SH-SY5Y (cell line): ENCODE results near the gene POLN.

Source experiments
- GATA2 ChIP-seq: IDR thresholded peaks from 2 replicates; pipeline ENCODE4 v1.6.1; 2011; ENCODE audit warnings: mild to moderate bottlenecking, low read depth, low read length
- GATA3 ChIP-seq: IDR thresholded peaks from 2 replicates; pipeline ENCODE4 v1.6.1; 2011; ENCODE audit warnings: low read depth, mild to moderate bottlenecking, low read length, moderate library complexity

Gene POLN

DNA sequence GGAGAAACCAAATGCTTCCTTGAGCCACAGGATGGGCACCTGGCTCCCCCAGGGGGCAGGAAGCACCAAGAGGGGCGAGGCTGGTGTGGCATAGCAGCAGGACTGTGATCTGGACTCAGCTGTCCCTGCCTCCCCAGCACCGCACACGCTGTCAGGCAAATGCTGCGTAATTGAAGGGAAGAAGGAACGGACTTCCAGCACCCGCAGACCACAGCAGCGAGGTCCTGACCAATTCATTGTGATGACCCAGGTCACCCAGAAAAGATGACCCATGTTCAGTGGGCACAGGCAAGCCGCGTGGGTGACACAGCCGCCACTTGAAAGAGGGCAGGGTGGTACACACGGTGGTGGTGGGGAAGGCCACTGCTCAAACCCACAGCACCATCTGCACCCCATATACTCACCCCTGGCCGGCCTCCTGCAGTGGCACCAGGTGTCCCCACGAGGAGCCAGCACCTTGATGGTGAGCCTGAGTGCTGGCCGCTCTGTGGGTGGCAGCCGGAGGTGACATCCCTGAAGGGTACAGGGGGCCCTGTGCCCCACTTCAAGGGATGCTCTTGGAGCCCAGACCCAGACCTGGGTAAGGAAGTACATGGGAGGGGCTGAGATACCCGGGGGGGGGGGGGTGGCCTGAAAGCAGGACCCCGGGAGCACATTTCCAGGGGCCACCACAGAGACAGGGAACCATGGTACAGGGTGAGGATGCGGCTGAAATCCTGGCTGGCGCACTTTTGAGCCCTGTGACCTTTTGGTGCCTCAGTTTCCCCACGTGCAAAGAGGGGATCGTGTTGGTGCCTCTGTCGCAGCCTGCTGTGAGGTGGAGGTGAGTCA lies 171.3 kb downstream of the POLN start:
- TF ChIP-seq GATA3 = no peak

- no peak for TF ChIP-seq GATA2
- TF ChIP-seq GATA3 = no peak
Measured at GRCh38 chr4:2069986-2070385, 171.9 kb downstream of the POLN start.

- TF ChIP-seq GATA3 = no peak
- no peak for TF ChIP-seq GATA2
Measured at GRCh38 chr4:2069161-2069971, 172.6 kb downstream of the POLN start.

DNA sequence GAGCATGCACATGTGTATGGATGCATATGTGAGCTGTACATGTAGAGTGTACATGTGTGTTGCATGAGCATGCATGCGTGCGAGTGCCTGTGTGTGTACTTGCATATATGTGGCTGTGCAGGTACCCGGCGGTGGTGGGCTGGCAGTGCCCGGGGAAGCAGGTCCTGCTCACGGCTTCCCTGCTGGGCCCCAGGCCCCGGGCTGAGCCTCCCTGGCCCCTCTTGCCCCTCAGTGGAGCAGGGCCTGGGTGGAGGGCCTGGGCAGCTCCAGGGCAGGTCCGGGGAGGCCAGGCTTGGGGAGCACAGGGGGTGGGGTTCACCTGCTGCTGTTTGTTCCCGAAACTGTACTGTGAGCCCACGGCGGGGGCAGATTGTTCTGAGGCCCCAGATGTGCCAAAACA lies 173.4 kb downstream of the POLN start:
- TF ChIP-seq GATA2 (no peak), GATA3 (no peak)

- no peak for TF ChIP-seq GATA3
- no peak for TF ChIP-seq GATA2
Measured at GRCh38 chr4:2068198-2068470, 173.8 kb downstream of the POLN start.

- no peak for TF ChIP-seq GATA3
- TF ChIP-seq GATA2 = no peak
Measured at GRCh38 chr4:2067446-2068197, 174.3 kb downstream of the POLN start.

- no peak for TF ChIP-seq GATA3
- no peak for TF ChIP-seq GATA2
Measured at GRCh38 chr4:2066571-2067445, 175.1 kb downstream of the POLN start.

GRCh38 chr4:2066011-2066551 lies 175.8 kb downstream of the POLN start:
- no peak for TF ChIP-seq GATA2
- TF ChIP-seq GATA3 = no peak

- TF ChIP-seq GATA2 (no peak), GATA3 (no peak)
Measured at GRCh38 chr4:2065106-2065930, 176.6 kb downstream of the POLN start.

GRCh38 chr4:2064276-2064991 lies 177.5 kb downstream of the POLN start:
- no peak for TF ChIP-seq GATA3
- TF ChIP-seq GATA2 = no peak

DNA sequence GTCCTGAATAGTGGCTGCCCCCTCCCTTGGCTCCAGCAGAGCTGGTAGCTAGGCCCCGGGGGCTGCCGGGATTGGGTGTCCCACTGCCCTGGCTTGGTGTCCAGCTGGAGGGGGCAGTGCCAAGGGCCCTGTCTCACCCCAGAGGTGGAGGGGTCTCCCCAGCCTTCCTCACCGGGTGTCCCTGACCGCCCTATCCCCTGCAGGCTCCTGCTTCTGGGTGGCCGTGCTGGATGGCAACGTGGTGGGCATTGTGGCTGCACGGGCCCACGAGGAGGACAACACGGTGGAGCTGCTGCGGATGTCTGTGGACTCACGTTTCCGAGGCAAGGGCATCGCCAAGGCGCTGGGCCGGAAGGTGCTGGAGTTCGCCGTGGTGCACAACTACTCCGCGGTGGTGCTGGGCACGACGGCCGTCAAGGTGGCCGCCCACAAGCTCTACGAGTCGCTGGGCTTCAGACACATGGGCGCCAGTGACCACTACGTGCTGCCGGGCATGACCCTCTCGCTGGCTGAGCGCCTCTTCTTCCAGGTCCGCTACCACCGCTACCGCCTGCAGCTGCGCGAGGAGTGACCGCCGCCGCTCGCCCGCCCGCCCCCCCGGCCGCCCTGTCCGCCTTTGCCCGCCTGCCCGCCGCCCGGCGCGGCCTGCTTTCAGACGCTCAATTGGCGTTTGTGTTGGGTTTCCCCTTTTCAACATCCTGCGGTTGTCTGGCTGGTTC lies 178.2 kb downstream of the POLN start:
- TF ChIP-seq GATA2 (no peak), GATA3 (no peak)
